HEK293 (cell line): ENCODE data around the gene KIZ.

Source experiments
- GLI4 ChIP-seq: fragments of 450-650 bp; formaldehyde crosslinking; IDR thresholded peaks from 2 replicates; pipeline ENCODE4 v1.5.1; 2016; ENCODE audit warnings: missing biosample characterization, missing genetic modification characterization
- HIC1 ChIP-seq: fragments of 450-650 bp; formaldehyde crosslinking; IDR thresholded peaks from 2 replicates; pipeline ENCODE4 v1.5.1; 2016; ENCODE audit warnings: missing biosample characterization, missing genetic modification characterization
- HOXD13 ChIP-seq: sonication (generic); formaldehyde crosslinking; IDR thresholded peaks from 2 replicates; pipeline ENCODE4 v1.8.0; 2022; ENCODE audit warnings: missing genetic modification reagents, borderline replicate concordance
- OVOL3 ChIP-seq: fragments of 450-650 bp; formaldehyde crosslinking; IDR thresholded peaks from 2 replicates; pipeline ENCODE4 v1.5.1; 2016; ENCODE audit warnings: missing biosample characterization, missing genetic modification characterization
- PRDM10 ChIP-seq: fragments of 450-650 bp; formaldehyde crosslinking; IDR thresholded peaks from 2 replicates; pipeline ENCODE4 v1.5.1; 2016; ENCODE audit warnings: missing biosample characterization, missing genetic modification characterization
- TSHZ1 ChIP-seq: fragments of 450-650 bp; formaldehyde crosslinking; IDR thresholded peaks from 2 replicates; pipeline ENCODE4 v1.5.1; 2016; ENCODE audit warnings: missing biosample characterization, missing genetic modification characterization, borderline replicate concordance
- ZBTB1 ChIP-seq: fragments of 450-650 bp; formaldehyde crosslinking; IDR thresholded peaks from 2 replicates; pipeline ENCODE4 v1.5.1; 2016; ENCODE audit warnings: missing biosample characterization, missing genetic modification characterization
- ZBTB20 ChIP-seq: fragments of 450-650 bp; formaldehyde crosslinking; IDR thresholded peaks from 2 replicates; pipeline ENCODE4 v1.5.1; 2016; ENCODE audit warnings: missing biosample characterization, missing genetic modification characterization
- ZBTB49 ChIP-seq: fragments of 450-650 bp; formaldehyde crosslinking; IDR thresholded peaks from 2 replicates; pipeline ENCODE4 v1.5.1; 2016; ENCODE audit warnings: missing biosample characterization, missing genetic modification characterization, low read depth
- ZNF121 ChIP-seq: fragments of 450-650 bp; formaldehyde crosslinking; IDR thresholded peaks from 2 replicates; pipeline ENCODE4 v1.5.1; 2016; ENCODE audit warnings: missing biosample characterization, missing genetic modification characterization
- ZNF221 ChIP-seq: fragments of 450-650 bp; formaldehyde crosslinking; IDR thresholded peaks from 2 replicates; pipeline ENCODE4 v1.5.1; 2017; ENCODE audit warnings: missing biosample characterization, missing genetic modification characterization, borderline replicate concordance
- ZNF341 ChIP-seq: fragments of 450-650 bp; formaldehyde crosslinking; IDR thresholded peaks from 2 replicates; pipeline ENCODE4; 2016; ENCODE audit warnings: low read depth, missing biosample characterization, missing genetic modification characterization
- ZNF366 ChIP-seq: fragments of 450-650 bp; formaldehyde crosslinking; conservative IDR thresholded peaks from 2 replicates; pipeline ENCODE4 v1.5.1; 2016; ENCODE audit warnings: missing biosample characterization, missing genetic modification characterization
- ZNF488 ChIP-seq: fragments of 450-650 bp; formaldehyde crosslinking; IDR thresholded peaks from 2 replicates; pipeline ENCODE4 v1.5.1; 2016; ENCODE audit warnings: missing biosample characterization, missing genetic modification characterization
- ZNF555 ChIP-seq: fragments of 450-650 bp; formaldehyde crosslinking; conservative IDR thresholded peaks from 2 replicates; pipeline ENCODE4 v1.5.1; 2017; ENCODE audit warnings: missing biosample characterization, mild to moderate bottlenecking, missing genetic modification characterization, inconsistent platforms
- ZNF558 ChIP-seq: fragments of 450-650 bp; formaldehyde crosslinking; IDR thresholded peaks from 2 replicates; pipeline ENCODE4 v1.5.1; 2016; ENCODE audit warnings: missing biosample characterization, missing genetic modification characterization
- ZNF596 ChIP-seq: fragments of 450-650 bp; IDR thresholded peaks from 2 replicates; pipeline ENCODE4 v1.5.0; 2018; ENCODE audit warnings: missing biosample characterization, mild to moderate bottlenecking, missing genetic modification characterization, moderate library complexity
- ZNF600 ChIP-seq: fragments of 450-650 bp; formaldehyde crosslinking; IDR thresholded peaks from 2 replicates; pipeline ENCODE4 v1.5.1; 2016; ENCODE audit warnings: missing biosample characterization, missing genetic modification characterization
- ZNF776 ChIP-seq: fragments of 450-650 bp; formaldehyde crosslinking; IDR thresholded peaks from 2 replicates; pipeline ENCODE4 v1.5.0; 2017; ENCODE audit warnings: missing biosample characterization, missing genetic modification characterization, borderline replicate concordance
- ZSCAN18 ChIP-seq: fragments of 450-650 bp; formaldehyde crosslinking; IDR thresholded peaks from 2 replicates; pipeline ENCODE4 v1.5.1; 2016; ENCODE audit warnings: missing biosample characterization, missing genetic modification characterization
- ZSCAN30 ChIP-seq: fragments of 450-650 bp; IDR thresholded peaks from 2 replicates; pipeline ENCODE4 v1.5.1; 2018; ENCODE audit warnings: missing biosample characterization, mild to moderate bottlenecking, missing genetic modification characterization, moderate library complexity

KIZ gene

GRCh38 chr20:21125072-21125848 is 622 bp upstream of the KIZ start (continued):
- TF ChIP-seq ZSCAN18 = no peak
- TF ChIP-seq ZNF776 = no peak
- no peak for TF ChIP-seq ZNF558 (tag by site-specific recombination)
- no peak for TF ChIP-seq OVOL3 (tag by site-specific recombination)
- TF ChIP-seq ZSCAN30 (tag by site-specific recombination) = no peak
- no peak for TF ChIP-seq ZNF221 (tag by site-specific recombination)
- TF ChIP-seq ZNF121 (tag by site-specific recombination) = no peak
- peak; percentile 51; the same call in 1 of the 2 replicates for TF ChIP-seq ZNF366 (tag by site-specific recombination)
- TF ChIP-seq ZBTB1 (tag by site-specific recombination) = no peak
- no peak for TF ChIP-seq GLI4 (tag by site-specific recombination)
- TF ChIP-seq ZBTB49 (tag by site-specific recombination) = no peak
- TF ChIP-seq TSHZ1 (tag by site-specific recombination) = no peak
- TF ChIP-seq ZNF555 (tag by site-specific recombination) = no peak
- no peak for TF ChIP-seq ZNF341
- TF ChIP-seq PRDM10 (tag by site-specific recombination) = peak; percentile 94
- peak; percentile 27; the same call in 1 of the 2 replicates for TF ChIP-seq ZNF600 (tag by site-specific recombination)
- no peak for TF ChIP-seq HOXD13 (CRISPR knock-in tag)
- peak; percentile 53 for TF ChIP-seq ZBTB20 (tag by site-specific recombination)
- no peak for TF ChIP-seq ZNF488
- 0 out of 2 replicates have a peak, but pooled peaks have one; percentile 22 for TF ChIP-seq ZNF596 (tag by site-specific recombination)
- no peak for TF ChIP-seq HIC1 (tag by site-specific recombination)
